ENCODE measurements around the gene PIGL.
"Not testable (repeated sequence)": the region's sequence is repeated elsewhere in the genome, so short reads cannot be mapped to it uniquely, and the experiment has no call there.

The PIGL gene

DNA sequence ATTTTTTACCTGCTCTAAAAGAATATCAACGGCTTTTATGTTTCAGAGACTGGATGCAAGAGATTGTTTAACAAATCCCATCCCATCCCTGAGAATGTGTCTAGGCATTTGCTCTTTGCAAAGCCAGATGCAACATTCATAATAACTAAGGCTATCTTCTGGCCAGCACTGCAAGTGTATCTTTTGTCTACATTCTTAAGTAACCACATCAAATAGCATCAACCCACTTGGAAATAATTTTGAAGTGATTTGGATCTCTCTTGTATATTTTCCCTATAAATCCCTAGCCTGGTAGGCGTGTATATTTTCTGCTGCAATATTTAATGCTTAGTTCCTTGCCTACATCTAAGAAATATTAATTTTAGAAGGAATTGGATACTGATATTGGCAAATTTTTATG, 64.3 kb downstream of the PIGL start:
- DNase-seq = no peak

GRCh38 chr17:16282522-16282921, 65.5 kb downstream of the PIGL start:
- DNase-seq = no peak

- no peak for DNase-seq
Measured at GRCh38 chr17:16283705-16284104, 66.7 kb downstream of the PIGL start.

DNA sequence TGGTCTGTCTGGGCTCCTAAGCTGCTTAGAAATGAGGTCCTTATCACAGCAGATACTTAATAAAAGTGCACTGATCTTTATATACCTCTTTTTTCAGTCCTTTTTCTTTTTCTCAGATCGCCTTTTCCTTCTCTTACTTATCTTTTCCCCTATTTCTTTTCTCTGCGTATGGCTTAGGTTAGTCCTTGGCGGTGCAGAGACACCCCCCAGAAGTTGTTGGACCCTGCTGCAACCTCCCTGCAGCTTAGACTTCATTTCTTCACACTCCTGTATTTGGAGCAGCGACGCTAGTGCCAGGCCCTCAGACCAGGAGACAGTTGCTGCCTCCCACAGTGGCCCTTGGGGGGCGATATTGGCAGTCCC, 68.6 kb downstream of the PIGL start:
- DNase-seq = no peak

- DNase-seq = no peak
Measured at GRCh38 chr17:16286009-16286946, 69.3 kb downstream of the PIGL start.

DNA sequence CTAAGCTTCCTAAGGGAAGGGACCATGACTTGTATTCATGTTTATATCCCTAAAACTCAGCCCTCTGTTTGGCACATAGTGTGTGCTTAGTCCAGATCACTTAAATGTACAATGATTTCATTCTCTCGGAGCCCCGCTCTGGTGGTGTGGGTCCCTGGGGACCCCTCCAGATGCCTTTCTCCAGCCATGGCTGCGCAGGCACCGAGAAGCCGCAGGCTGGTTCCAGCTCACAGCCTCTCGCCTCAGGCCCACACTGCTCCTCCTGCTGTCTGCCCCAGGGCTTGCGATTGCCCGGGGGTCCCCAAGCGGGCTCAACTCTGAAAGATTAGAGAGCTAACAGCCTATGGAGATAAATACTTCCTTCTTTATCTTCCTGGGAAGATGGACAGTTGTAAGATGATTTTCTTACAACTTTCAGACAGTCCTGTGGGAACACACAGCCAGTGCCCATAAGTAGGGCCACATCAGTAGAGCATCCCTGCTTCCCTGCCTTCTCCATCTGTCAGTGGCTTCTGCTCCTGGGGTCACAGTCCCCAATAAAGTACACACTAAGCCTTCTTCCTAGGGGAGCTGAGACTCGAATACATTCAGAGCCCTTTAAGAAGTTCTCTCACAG, 70.0 kb downstream of the PIGL start:
- no peak for DNase-seq

- no peak for DNase-seq
Measured at GRCh38 chr17:16287563-16288027, 70.6 kb downstream of the PIGL start.

DNA sequence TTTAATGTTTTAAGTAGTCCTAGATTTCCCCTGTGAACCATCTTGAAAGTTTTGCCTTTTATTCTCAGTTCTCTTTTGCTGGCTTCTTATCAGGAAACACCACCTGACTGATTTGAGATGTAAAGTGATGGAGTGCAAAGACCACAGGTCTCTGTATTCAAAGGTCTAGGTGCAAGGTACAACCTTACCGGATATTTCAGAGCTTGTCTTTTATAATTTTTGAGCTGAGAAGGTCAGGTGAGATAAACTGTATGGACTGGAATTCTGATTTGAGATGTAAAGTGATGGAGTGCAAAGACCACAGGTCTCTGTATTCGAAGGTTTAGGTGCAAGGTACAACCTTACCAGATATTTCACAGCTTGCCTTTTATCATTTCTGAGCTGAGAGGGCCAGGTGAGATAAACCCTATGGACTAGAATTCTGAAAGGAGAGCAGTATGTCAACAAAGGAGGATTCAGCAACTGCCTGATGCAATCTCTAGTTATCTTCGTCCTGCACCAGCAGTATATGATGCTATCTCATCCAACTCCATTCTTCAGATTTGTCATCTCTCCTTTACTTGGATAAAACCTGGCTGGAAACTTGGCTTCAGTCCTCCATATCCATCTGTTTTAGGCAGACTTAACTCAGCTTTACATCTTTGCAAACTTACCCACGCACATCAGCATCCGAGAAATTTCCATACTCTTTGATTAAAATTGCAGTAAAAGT, 72.0 kb downstream of the PIGL start:
- DNase-seq = no peak

- no peak for DNase-seq
Measured at GRCh38 chr17:16293931-16294330, 76.9 kb downstream of the PIGL start.

- no peak for DNase-seq
Measured at GRCh38 chr17:16294560-16294959, 77.5 kb downstream of the PIGL start.

DNA sequence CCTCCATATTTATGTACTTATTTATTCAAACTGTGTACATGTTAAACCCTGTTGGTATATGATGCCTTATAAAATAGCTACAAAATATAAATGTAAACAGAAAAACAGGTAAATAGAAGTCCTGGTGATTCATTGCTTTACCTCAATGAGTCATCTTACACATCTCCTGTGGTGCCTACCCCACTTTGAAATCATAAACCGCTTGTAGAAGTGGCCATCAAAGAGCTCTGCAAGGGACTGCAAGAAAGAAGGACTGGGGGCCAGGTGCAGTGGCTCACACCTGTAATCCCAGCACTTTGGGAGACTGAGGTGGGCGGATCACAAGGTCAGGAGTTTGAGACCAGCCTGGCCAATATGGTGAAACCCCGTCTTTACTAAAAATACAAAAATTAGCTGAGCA, 79.1 kb downstream of the PIGL start:
- not testable (repeated sequence) for DNase-seq

GRCh38 chr17:16297367-16298139, 80.5 kb downstream of the PIGL start:
- no peak for DNase-seq

DNA sequence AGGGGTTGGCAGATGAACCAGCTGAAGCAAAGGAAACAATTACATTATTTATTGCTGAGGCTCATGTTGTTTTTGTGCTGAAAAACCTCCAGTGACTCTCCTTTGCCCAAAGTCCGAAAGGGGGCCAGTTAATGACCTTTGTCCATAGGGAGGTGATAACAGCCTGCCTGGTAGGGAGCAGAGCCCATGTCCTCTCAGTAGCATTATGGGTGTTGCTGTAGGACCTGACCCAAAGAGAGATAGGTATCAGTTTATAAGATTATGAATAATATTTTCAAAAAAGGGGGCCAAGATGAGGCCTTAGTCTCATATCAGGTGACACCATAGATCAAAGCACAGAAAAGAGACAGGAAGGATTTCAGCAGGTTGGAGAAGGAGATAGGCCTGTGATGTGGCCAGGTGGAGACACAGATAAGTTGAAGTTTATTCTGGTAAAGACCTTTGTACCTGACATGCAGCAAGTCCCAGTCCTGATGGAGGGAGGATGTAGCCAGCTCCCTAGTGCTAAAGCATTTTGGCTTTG, 81.2 kb downstream of the PIGL start:
- no peak for DNase-seq

DNA sequence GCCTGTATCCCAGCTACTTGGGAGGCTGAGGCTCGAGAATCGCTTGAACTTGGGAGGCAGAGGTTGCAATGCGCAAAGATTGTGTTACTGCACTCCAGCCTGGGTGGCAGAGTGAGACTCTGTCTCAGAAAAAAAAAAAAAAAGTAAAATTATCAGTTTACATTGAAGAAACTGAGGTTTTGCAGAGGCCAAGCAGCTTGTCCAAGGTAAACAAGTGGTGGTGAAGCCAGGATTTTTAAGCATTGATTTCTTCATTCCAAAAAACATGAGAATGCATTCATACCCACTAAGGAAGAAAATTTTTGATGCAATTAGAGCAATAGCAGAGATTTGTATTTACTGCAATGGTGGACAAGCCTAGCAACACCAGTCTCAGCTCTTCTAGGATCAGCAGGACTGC, 83.5 kb downstream of the PIGL start:
- DNase-seq = no peak

DNA sequence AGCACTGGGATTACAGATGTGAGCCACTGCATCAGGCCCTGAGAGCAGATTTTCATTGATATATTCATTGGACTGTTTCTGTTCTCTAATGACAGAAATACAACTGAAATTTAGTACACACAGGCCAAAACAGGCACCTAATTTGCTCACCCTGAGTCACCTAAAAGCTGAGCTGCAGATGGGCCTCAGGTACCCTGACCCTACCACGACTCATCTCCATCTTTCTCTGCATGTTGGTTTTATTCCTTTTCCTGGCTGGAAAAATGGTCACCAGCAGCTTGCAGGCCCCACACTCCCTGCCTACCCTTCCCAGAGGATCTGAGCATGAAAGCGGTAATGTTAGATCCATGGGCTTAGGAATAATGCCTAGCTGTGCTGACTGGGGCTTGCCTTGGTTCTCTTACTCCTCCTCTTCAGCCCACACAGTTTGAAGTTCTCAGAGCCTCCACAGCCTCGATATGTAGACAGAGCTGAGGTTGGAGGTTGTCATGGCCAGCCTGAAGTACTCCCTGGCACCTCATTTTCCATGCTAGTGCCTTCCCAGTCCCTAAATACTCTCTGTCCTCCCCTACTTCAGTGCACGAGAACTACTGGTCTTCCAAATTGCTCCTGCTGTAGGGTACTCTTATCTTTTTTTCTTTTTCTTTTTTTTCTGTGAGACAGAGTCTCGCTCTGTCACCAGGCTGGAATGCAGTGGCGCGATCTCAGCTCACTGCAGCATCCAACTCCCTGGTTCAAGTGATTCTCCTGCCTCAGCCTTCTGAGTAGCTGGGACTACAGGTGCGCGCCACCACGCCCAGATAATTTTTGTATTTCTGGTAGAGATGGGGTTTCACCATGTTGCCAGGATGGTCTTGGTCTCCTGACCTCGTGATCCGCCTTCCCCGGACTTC, 85.2 kb downstream of the PIGL start:
- no peak for DNase-seq

DNA sequence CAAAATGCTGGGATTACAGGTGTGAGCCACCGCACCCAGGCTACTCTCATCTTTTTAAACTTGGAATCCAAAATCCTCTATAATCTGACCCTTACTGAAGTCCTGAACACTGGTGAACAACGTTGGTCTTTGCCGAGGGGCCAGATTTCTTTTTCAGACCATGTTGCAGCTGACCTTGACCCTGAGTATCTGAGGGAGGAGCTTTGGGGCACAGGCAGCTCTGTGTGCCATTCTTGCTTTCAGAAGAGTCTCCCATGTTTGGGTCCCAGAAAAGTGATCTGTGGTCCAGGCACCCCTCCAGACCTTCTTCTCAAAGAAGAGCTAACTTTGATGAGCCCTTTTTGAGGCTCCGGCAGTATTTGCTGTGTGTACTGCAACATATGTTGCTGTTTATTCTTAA, 85.8 kb downstream of the PIGL start:
- no peak for DNase-seq

GRCh38 chr17:16304830-16305229, 87.8 kb downstream of the PIGL start:
- no peak for DNase-seq

- no peak for DNase-seq
Measured at GRCh38 chr17:16306211-16306610, 89.2 kb downstream of the PIGL start.

DNA sequence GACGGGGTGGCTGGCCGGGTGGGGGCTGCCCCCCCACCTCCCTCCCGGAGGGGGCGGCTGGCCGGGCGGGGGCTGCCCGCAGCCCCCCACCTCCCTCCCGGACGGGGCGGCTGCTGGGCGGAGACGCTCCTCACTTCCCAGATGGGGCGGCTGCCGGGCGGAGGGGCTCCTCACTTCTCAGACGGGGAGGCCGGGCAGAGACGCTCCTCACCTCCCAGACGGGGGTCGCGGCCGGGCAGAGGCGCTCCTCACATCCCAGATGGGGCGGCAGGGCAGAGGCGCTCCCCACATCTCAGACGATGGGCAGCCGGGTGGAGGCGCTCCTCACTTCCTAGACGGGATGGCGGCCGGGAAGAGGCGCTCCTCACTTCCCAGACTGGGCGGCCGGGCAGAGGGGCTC, 95.1 kb downstream of the PIGL start:
- DNase-seq = not testable (repeated sequence)

- no peak for DNase-seq
Measured at GRCh38 chr17:16313139-16314090, 96.4 kb downstream of the PIGL start.
